Measurements from ENCODE around the gene HDAC4. TPM values are rescaled to one million over a fixed set of nuclear protein-coding genes. Genes with fewer than 3 reads are reported as not detected.

Gene HDAC4
- total and polyA plus RNA-seq, 3 donors from 2014 or later = 29.0 to 67.5 (median 58.7) TPM

- H3K4me3 ChIP-seq = no peak overlapping the region
- WGBS, 2 donors = 81 to 85% methylated on average over 8 of the region's 8 CpGs
- no peak overlapping the region for H3K27ac ChIP-seq
- DNase-seq = no peak
- H3K9me3 ChIP-seq = no peaks in the 10 kb centered on the region
- TF ChIP-seq, protein P1, sequence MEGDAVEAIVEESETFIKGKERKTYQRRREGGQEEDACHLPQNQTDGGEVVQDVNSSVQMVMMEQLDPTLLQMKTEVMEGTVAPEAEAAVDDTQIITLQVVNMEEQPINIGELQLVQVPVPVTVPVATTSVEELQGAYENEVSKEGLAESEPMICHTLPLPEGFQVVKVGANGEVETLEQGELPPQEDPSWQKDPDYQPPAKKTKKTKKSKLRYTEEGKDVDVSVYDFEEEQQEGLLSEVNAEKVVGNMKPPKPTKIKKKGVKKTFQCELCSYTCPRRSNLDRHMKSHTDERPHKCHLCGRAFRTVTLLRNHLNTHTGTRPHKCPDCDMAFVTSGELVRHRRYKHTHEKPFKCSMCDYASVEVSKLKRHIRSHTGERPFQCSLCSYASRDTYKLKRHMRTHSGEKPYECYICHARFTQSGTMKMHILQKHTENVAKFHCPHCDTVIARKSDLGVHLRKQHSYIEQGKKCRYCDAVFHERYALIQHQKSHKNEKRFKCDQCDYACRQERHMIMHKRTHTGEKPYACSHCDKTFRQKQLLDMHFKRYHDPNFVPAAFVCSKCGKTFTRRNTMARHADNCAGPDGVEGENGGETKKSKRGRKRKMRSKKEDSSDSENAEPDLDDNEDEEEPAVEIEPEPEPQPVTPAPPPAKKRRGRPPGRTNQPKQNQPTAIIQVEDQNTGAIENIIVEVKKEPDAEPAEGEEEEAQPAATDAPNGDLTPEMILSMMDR (IDR thresholded peaks at IDR 0.05) = no peak
- no peak for TF ChIP-seq POLR2A (IDR thresholded peaks at IDR 0.05)
- no peaks in the 10 kb centered on the region for H3K27me3 ChIP-seq
- no peaks in the 10 kb centered on the region for H3K36me3 ChIP-seq (ENCODE audit: low read depth, missing control alignments)
- H3K4me1 ChIP-seq = no peaks in the 10 kb centered on the region
- intact Hi-C loops (cut with DNase I; ENCODE audit: low total_unique reads) = no loop called here
Observed at GRCh38 chr2:239411549-239412319, 10.9 kb upstream of the HDAC4 start.

- no peak overlapping the region for H3K27ac ChIP-seq
- H3K4me1 ChIP-seq = no peaks in the 10 kb centered on the region
- TF ChIP-seq, protein P1 (IDR thresholded peaks at IDR 0.05) = no peak
- no peak for TF ChIP-seq POLR2A (IDR thresholded peaks at IDR 0.05)
- H3K9me3 ChIP-seq = no peaks in the 10 kb centered on the region
- H3K4me3 ChIP-seq = no peak overlapping the region
- H3K27me3 ChIP-seq = no peaks in the 10 kb centered on the region
- WGBS, 2 donors = 95 to 96% methylated on average over 5 of the region's 5 CpGs
- intact Hi-C loops (cut with DNase I; ENCODE audit: low total_unique reads) = no loop called here
- DNase-seq = no peak
- no peaks in the 10 kb centered on the region for H3K36me3 ChIP-seq (ENCODE audit: low read depth, missing control alignments)
Observed at GRCh38 chr2:239411117-239411516, 10.3 kb upstream of the HDAC4 start.

- no peak for DNase-seq
- intact Hi-C loops (cut with DNase I; ENCODE audit: low total_unique reads) = no loop called here
- no peak overlapping the region for H3K27ac ChIP-seq
- no peaks in the 10 kb centered on the region for H3K36me3 ChIP-seq (ENCODE audit: low read depth, missing control alignments)
- WGBS, 2 donors = 84 to 90% methylated on average over 6 of the region's 6 CpGs
- H3K9me3 ChIP-seq = no peaks in the 10 kb centered on the region
- no peaks in the 10 kb centered on the region for H3K27me3 ChIP-seq
- H3K4me3 ChIP-seq = no peak overlapping the region
- TF ChIP-seq POLR2A (IDR thresholded peaks at IDR 0.05) = no peak
- TF ChIP-seq, protein P1 (IDR thresholded peaks at IDR 0.05) = no peak
- H3K4me1 ChIP-seq = no peaks in the 10 kb centered on the region
Observed at GRCh38 chr2:239409976-239410375, 9.2 kb upstream of the HDAC4 start.

GRCh38 chr2:239407112-239407511 is 6.3 kb upstream of the HDAC4 start:
- H3K9me3 ChIP-seq = no peaks in the 10 kb centered on the region
- H3K27me3 ChIP-seq = no peaks in the 10 kb centered on the region
- H3K36me3 ChIP-seq (ENCODE audit: low read depth, missing control alignments) = no peaks in the 10 kb centered on the region
- intact Hi-C loops (cut with DNase I; ENCODE audit: low total_unique reads) = no loop called here
- TF ChIP-seq POLR2A (IDR thresholded peaks at IDR 0.05) = no peak
- TF ChIP-seq, protein P1 (IDR thresholded peaks at IDR 0.05) = no peak
- no peaks in the 10 kb centered on the region for H3K4me1 ChIP-seq
- H3K27ac ChIP-seq = no peak overlapping the region
- no peak for DNase-seq
- H3K4me3 ChIP-seq = no peak overlapping the region
- 60 to 79% methylated on average over 13 of the region's 13 CpGs for WGBS, 2 donors

Data from testis (tissue), 3 donors.